Cardiac muscle cell (in vitro differentiated cells and primary cell): ENCODE data around the gene ACTL10. TPM values are rescaled to one million over a fixed set of nuclear protein-coding genes. Genes with fewer than 3 reads are reported as not detected.

Source experiments
- DNase-seq, 2 donors: peaks; one replicate each; pipeline versions ENCODE4 v3.0.0 to v3.0.0-alpha.2; 2010 to 2017; ENCODE audit warnings: low read depth in 1 of 2, low spot score in 1 of 2
- H3K27ac ChIP-seq: fragments of 200-600 bp; sonication (generic); 2 replicates; pipeline ENCODE4 v1.5.1; 2016
- H3K27me3 ChIP-seq: fragments of 200-600 bp; sonication (generic); 2 replicates; pipeline ENCODE4 v1.6.0; 2016; ENCODE audit warnings: control low read depth
- H3K36me3 ChIP-seq: fragments of 200-600 bp; sonication (generic); 2 replicates; pipeline ENCODE4 v1.5.1; 2016; ENCODE audit warnings: control low read depth
- H3K4me1 ChIP-seq: fragments of 200-600 bp; sonication (generic); 2 replicates; pipeline ENCODE4 v1.8.1; 2017; ENCODE audit warnings: low read depth, mild to moderate bottlenecking, mixed run types
- H3K4me3 ChIP-seq: fragments of 200-600 bp; sonication (generic); 2 replicates; pipeline ENCODE4 v1.5.1; 2016; ENCODE audit warnings: mild to moderate bottlenecking
- H3K9me3 ChIP-seq: fragments of 200-600 bp; sonication (generic); 2 replicates; pipeline ENCODE4 v1.5.1; 2017; ENCODE audit warnings: low read depth, mild to moderate bottlenecking, control low read depth
- polyA plus RNA-seq: library from polyadenylated mRNA; unstranded; fragments of >200 nt; fragmentation: Nextera tagmentation; extraction: Ambion mirVana; gene quantifications from 2 replicates; pipeline ENCODE4 v1.2.1, GENCODE V29; 2016
- total RNA-seq: library from RNA; depleted of rRNA; stranded (reverse); fragments of >200 nt; gene quantifications from 2 replicates; pipeline ENCODE4 v1.2.3, GENCODE V29; 2016
- TF ChIP-seq, protein P1 (sequence below): IDR thresholded peaks from 2 replicates; pipeline ENCODE4 v1.5.1; 2012; ENCODE audit warnings: low read depth, mild to moderate bottlenecking, low read length

ACTL10 gene
- total and polyA plus RNA-seq, 2 experiments from 2014 or later = 1.3 to 1.5 TPM

DNA sequence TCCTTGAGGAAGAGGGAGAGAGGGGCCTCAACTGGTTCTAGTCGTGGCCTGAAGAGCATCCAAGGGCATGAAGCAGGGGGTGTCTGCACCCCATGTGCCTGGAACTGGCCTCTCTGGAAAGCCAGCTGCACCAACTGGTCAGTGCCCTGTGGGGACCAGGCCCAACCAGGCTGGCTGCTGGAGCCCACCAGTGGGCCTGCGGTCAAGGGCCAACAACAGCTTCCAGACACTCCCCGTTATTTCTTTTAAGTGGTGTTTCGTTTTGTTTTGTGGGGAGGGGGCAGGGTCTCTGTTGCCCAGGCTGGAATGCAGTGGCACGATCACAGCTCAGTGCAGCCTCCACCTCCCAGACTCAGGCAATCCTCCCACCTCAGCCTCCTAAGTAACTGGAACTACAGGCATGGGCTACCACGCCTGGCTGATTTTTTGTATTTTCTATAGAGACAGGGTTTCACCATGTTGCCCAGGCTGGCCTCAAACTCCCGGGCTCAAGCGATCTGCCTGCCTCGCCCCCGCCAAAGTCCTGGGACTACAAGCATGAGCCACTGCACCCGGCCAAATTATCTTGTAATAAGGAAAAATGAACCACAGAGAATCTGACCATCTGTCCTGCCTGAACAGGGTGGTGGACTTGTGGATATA is 16.5 kb upstream of the ACTL10 start:
- TF ChIP-seq, protein P1, sequence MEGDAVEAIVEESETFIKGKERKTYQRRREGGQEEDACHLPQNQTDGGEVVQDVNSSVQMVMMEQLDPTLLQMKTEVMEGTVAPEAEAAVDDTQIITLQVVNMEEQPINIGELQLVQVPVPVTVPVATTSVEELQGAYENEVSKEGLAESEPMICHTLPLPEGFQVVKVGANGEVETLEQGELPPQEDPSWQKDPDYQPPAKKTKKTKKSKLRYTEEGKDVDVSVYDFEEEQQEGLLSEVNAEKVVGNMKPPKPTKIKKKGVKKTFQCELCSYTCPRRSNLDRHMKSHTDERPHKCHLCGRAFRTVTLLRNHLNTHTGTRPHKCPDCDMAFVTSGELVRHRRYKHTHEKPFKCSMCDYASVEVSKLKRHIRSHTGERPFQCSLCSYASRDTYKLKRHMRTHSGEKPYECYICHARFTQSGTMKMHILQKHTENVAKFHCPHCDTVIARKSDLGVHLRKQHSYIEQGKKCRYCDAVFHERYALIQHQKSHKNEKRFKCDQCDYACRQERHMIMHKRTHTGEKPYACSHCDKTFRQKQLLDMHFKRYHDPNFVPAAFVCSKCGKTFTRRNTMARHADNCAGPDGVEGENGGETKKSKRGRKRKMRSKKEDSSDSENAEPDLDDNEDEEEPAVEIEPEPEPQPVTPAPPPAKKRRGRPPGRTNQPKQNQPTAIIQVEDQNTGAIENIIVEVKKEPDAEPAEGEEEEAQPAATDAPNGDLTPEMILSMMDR = no peak
- Histone ChIP-seq H3K27me3 (no peaks in the 10 kb centered on the region), H3K27ac (peak overlapping the region; percentile 42), H3K9me3 (no peaks in the 10 kb centered on the region), H3K4me1 (peaks cover 18% of the 10 kb centered on the region), H3K4me3 (no peak overlapping the region), H3K36me3 (peaks cover 6% of the 10 kb centered on the region)
- DNase-seq = no peak

DNA sequence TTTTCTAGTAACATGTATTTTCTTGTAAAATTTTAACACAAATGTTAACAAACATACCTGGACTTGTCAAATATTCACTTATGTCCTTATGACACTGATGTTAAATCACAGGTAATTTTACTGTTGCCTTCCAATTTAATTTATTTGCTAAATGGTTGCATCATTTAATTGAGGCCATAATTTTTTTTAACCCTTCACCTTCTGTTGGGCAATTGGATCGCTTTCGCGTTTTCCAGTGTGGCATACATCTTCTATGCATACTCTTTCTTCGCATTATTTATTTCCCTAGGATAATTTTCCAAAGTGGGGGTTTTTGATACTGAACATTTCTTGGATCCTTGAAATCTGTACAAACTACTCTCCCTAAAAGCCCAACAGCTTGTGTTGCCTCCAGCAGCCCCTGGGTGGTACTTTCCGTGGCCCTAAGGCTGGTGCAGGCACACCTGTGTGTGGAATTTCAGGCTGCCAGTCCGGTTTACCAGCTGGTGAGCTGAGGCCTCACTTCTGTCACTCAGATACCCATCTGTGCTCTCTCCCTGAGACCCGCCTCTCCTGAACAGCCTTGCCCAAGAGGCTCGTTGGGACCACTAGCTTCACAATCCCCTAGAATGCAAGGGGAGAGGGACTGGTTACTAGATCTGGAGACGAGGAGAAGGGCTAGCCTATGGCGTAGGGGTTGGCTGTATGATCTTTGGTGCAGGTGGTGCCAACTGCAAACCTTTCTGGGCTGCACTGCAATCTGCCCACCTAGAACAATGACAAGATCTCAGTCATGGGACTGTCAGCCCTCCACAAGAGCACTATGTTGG is 15.8 kb upstream of the ACTL10 start:
- H3K4me1 ChIP-seq = peaks cover 18% of the 10 kb centered on the region

DNA sequence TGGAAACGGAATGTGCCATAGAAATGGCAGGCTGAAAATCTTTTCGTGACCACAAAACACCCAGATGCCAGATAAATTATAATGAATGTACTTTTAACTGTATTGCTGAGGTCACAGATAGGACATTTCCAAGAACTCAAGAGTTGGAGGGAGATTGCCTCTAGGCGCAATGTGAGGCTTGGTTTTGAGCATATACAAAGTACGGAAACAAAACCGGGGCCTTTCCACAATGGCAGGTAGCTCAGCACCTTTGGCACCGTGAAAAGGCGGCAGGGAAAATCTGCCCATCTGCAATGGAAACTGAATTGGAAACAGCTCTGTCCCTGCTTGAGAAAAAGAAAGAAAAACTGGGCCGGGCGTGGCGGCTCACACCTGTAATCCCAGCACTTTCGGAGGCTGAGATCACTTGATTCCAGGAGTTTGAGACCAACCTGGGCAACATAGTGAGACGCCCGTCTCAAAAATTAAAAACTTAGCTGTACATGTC is 15.1 kb upstream of the ACTL10 start:
- peak in 1 of 2 donors; percentile 27 for DNase-seq
- TF ChIP-seq, protein P1 = no peak
- no peak overlapping the region for H3K4me3 ChIP-seq
- H3K9me3 ChIP-seq = no peaks in the 10 kb centered on the region
- H3K4me1 ChIP-seq = peaks cover 18% of the 10 kb centered on the region
- no peaks in the 10 kb centered on the region for H3K36me3 ChIP-seq
- no peak overlapping the region for H3K27ac ChIP-seq
- no peaks in the 10 kb centered on the region for H3K27me3 ChIP-seq

More for the DNA sequence above, 15.8 kb upstream of the ACTL10 start:
- Histone ChIP-seq H3K36me3 (no peaks in the 10 kb centered on the region), H3K27ac (no peak overlapping the region), H3K4me3 (no peak overlapping the region), H3K27me3 (no peaks in the 10 kb centered on the region), H3K9me3 (no peaks in the 10 kb centered on the region)
- DNase-seq = no peak
- TF ChIP-seq, protein P1 = no peak

DNA sequence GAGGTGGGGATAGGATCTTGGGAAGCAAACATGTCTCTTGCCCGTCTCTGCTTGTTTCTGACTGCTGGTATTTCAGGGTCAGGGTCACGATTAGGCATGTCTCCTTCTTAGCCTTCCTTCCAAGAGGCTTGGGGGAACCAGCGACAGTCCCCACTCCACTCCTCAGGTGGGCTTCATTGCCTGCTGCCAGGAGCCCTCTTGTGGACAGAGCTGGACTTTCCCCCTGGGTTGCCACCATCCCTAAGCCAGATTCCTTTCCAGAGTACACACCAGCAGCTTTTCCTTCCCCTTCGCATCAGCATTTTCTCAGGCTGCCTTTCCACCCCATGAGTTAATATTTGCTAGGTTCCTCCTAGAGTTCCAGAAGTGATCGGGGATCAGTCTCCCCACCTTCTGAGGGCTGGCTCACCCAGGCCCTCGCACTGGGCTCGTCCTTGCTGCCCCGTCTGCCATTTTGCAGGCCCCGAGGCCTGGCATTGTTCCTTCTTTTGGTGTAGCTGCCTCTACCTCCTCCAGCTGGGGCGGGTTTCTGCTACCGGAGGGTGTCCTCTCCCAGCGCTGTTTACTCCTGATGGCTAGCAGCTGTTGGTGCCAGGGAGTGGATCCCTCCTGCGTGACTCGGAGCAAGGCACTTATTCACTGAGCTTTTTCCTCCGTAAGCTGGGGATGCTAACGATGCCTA is 13.4 kb upstream of the ACTL10 start:
- Histone ChIP-seq H3K4me3 (no peak overlapping the region), H3K9me3 (no peaks in the 10 kb centered on the region), H3K27me3 (no peaks in the 10 kb centered on the region), H3K36me3 (peaks cover 5% of the 10 kb centered on the region), H3K27ac (no peak overlapping the region), H3K4me1 (peaks cover 16% of the 10 kb centered on the region)
- TF ChIP-seq, protein P1 = peak; percentile 92
- peak; percentile 78 to 79 for DNase-seq

DNA sequence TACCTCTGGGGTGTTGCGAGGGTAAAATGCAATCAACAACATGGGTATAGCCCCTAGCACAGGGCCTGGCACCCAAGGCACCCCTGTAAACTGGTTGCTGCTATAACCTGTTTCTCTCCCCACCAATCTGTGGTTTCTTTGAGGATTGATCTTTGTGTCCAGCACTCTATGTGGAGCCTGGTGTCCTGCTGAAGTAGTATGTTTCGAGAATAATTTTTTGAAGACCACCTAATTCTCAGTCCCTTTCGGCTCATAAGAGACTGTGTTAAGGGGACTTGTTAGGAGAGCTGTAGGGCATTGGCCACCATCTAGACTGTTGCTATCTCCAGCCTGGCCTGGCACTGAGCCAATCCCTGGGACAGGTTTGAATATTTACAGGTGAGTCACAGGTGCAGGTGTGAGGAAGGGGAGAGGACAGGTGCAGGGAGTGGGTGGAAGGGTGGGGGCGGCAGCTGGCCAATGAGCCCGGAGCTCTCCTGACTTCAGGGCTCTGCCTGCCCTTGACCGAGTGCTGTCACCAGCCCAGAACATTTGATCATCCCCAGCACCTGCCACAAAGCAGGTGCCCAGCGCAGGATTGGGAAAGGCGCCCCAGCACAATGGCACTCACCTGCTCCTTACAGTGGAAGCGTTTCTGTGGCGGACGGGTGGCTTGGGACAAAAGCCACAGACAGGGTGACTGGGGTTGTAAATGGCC is 12.7 kb upstream of the ACTL10 start:
- DNase-seq = no peak
- no peaks in the 10 kb centered on the region for H3K9me3 ChIP-seq
- H3K27me3 ChIP-seq = no peaks in the 10 kb centered on the region
- H3K27ac ChIP-seq = peak overlapping the region; percentile 57
- no peak overlapping the region for H3K4me3 ChIP-seq
- peaks cover 10% of the 10 kb centered on the region for H3K4me1 ChIP-seq
- H3K36me3 ChIP-seq = peaks cover 12% of the 10 kb centered on the region
- TF ChIP-seq, protein P1 = no peak
